Measurements from ENCODE around the gene GTF2F2. TPM values are rescaled to one million over a fixed set of nuclear protein-coding genes. Genes with fewer than 3 reads are reported as not detected.
A peak's percentile ranks its signal among the peaks of the same experiment; 100 is the strongest.

The GTF2F2 gene
- total RNA-seq, 1 donor: 19.9 TPM

- Histone ChIP-seq H3K27me3 (ENCODE audit: insufficient read depth, low read length) (no peaks in the 10 kb centered on the region), H3K4me3 (ENCODE audit: insufficient read depth, low read length) (no peak overlapping the region), H3K9me3 (ENCODE audit: low read depth, low read length) (no peaks in the 10 kb centered on the region), H2AFZ (ENCODE audit: low read length) (no peak overlapping the region), H3K4me1 (ENCODE audit: insufficient read depth, low read length) (peaks cover 14% of the 10 kb centered on the region), H4K20me1 (ENCODE audit: insufficient read depth, low read length) (no peaks in the 10 kb centered on the region), H3K36me3 (ENCODE audit: insufficient read depth, low read length) (no peaks in the 10 kb centered on the region), H3K27ac (ENCODE audit: low read depth, low read length) (no peak overlapping the region), H3K79me2 (ENCODE audit: insufficient read depth, low read length) (peaks cover 22% of the 10 kb centered on the region), H3K4me2 (ENCODE audit: insufficient read depth, low read length) (no peak overlapping the region)
- peak; percentile 76 for DNase-seq (ENCODE audit: insufficient read length, low spot score, missing footprints)
- TF ChIP-seq CTCF (IDR thresholded peaks at IDR 0.05; ENCODE audit: extremely low read depth, low read depth, low read length): no peak
Measured at GRCh38 chr13:45167611-45168554, 47.6 kb downstream of the GTF2F2 start.

DNA sequence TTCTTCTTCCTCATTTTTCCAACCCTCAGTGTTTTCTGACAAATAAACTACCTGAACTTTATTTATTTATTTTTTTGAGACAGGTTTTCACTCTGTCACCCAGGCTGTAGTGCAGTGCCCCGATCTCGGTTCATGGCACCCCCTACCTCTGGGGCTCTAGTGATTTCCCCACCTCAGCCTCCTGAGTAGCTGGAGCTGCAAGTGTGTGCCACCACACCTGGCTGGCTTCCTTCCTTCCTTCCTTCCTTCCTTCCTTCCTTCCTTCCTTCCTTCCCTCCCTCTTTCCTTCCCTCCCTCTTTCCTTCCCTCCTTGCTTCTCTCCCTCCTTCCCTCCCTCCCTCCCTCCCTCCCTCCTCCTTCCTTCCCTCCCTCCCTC lies 48.2 kb downstream of the GTF2F2 start:
- no peaks in the 10 kb centered on the region for H3K36me3 ChIP-seq (ENCODE audit: insufficient read depth, low read length)
- H3K4me3 ChIP-seq (ENCODE audit: insufficient read depth, low read length): no peak overlapping the region
- H3K4me2 ChIP-seq (ENCODE audit: insufficient read depth, low read length): no peak overlapping the region
- no peak overlapping the region for H2AFZ ChIP-seq (ENCODE audit: low read length)
- no peak for TF ChIP-seq CTCF (IDR thresholded peaks at IDR 0.05; ENCODE audit: extremely low read depth, low read depth, low read length)
- no peak overlapping the region for H3K27ac ChIP-seq (ENCODE audit: low read depth, low read length)
- no peaks in the 10 kb centered on the region for H3K9me3 ChIP-seq (ENCODE audit: low read depth, low read length)
- H3K27me3 ChIP-seq (ENCODE audit: insufficient read depth, low read length): no peaks in the 10 kb centered on the region
- DNase-seq (ENCODE audit: insufficient read length, low spot score, missing footprints): no peak
- H3K79me2 ChIP-seq (ENCODE audit: insufficient read depth, low read length): peaks cover 25% of the 10 kb centered on the region
- no peaks in the 10 kb centered on the region for H4K20me1 ChIP-seq (ENCODE audit: insufficient read depth, low read length)
- H3K4me1 ChIP-seq (ENCODE audit: insufficient read depth, low read length): peaks cover 8% of the 10 kb centered on the region

- no peaks in the 10 kb centered on the region for H3K36me3 ChIP-seq (ENCODE audit: insufficient read depth, low read length)
- H3K9me3 ChIP-seq (ENCODE audit: low read depth, low read length): no peaks in the 10 kb centered on the region
- DNase-seq (ENCODE audit: insufficient read length, low spot score, missing footprints): no peak
- H3K4me3 ChIP-seq (ENCODE audit: insufficient read depth, low read length): no peak overlapping the region
- H3K79me2 ChIP-seq (ENCODE audit: insufficient read depth, low read length): peaks cover 35% of the 10 kb centered on the region
- peaks cover 22% of the 10 kb centered on the region for H3K4me1 ChIP-seq (ENCODE audit: insufficient read depth, low read length)
- no peak overlapping the region for H3K4me2 ChIP-seq (ENCODE audit: insufficient read depth, low read length)
- no peaks in the 10 kb centered on the region for H4K20me1 ChIP-seq (ENCODE audit: insufficient read depth, low read length)
- H3K27ac ChIP-seq (ENCODE audit: low read depth, low read length): no peak overlapping the region
- no peak for TF ChIP-seq CTCF (IDR thresholded peaks at IDR 0.05; ENCODE audit: extremely low read depth, low read depth, low read length)
- H3K27me3 ChIP-seq (ENCODE audit: insufficient read depth, low read length): no peaks in the 10 kb centered on the region
- H2AFZ ChIP-seq (ENCODE audit: low read length): no peak overlapping the region
Measured at GRCh38 chr13:45174478-45174877, 54.2 kb downstream of the GTF2F2 start.

DNA sequence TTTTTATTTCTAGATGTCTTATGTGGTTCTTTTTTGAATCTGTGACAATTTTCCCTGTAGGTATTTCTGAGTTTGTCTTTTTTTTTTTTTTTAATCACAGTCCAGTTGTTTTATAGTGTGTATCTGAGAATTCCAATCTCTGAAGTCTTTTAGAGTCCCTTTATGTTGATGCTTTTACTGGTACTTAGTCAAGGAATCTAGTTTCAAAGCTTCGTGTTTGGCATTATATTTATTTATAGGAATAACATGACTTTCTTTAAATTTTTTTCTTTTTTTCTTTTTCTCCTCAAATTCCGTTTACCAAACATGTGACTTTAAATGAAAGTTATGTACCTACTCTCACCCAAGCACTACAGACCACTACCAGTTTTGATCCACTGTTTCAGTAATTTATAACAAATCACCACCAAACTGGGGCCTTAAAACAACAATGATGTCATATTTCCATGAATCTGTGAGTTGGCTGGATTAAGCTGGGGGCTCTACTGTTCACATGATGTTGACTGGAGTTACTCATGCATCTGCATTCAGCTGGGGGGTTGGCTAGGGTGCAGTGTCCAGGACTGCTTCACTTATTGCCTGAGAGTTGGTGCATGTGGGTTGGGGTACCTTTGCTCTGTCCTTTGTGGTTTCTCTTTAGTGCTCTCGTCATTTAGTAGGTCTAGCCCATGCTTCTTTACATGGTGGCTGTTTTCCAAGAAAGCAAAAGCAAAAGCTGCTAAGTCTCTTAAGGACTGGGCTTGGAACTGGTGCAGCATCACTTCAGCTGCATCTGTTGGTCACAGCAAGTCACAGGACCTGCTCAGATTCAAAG lies 58.2 kb downstream of the GTF2F2 start:
- no peaks in the 10 kb centered on the region for H3K9me3 ChIP-seq (ENCODE audit: low read depth, low read length)
- H3K4me1 ChIP-seq (ENCODE audit: insufficient read depth, low read length): peaks cover 38% of the 10 kb centered on the region
- H3K79me2 ChIP-seq (ENCODE audit: insufficient read depth, low read length): peaks cover 30% of the 10 kb centered on the region
- no peak overlapping the region for H2AFZ ChIP-seq (ENCODE audit: low read length)
- DNase-seq (ENCODE audit: insufficient read length, low spot score, missing footprints): peak; percentile 11
- H3K36me3 ChIP-seq (ENCODE audit: insufficient read depth, low read length): no peaks in the 10 kb centered on the region
- H3K27me3 ChIP-seq (ENCODE audit: insufficient read depth, low read length): no peaks in the 10 kb centered on the region
- peak overlapping the region; percentile 90 for H3K27ac ChIP-seq (ENCODE audit: low read depth, low read length)
- peak overlapping the region; percentile 62 for H3K4me2 ChIP-seq (ENCODE audit: insufficient read depth, low read length)
- peak overlapping the region; percentile 8 for H3K4me3 ChIP-seq (ENCODE audit: insufficient read depth, low read length)
- H4K20me1 ChIP-seq (ENCODE audit: insufficient read depth, low read length): no peaks in the 10 kb centered on the region
- no peak for TF ChIP-seq CTCF (IDR thresholded peaks at IDR 0.05; ENCODE audit: extremely low read depth, low read depth, low read length)
